Lower leg skin (tissue), 3 donors: ENCODE measurements around the gene PCF11.

ENCODE experiments used
- CTCF ChIP-seq, 3 donors: fragments of 450-650 bp; IDR thresholded peaks; one replicate each; pipeline ENCODE4 v1.5.1; 2016; ENCODE audit warnings: antibody characterized with exemption in 3 of 3, mild to moderate bottlenecking in 3 of 3, moderate library complexity in 2 of 3
- POLR2A ChIP-seq, 2 donors: fragments of 450-650 bp; IDR thresholded peaks; one replicate each; pipeline ENCODE4 v1.6.1; 2016 to 2017; ENCODE audit warnings: antibody characterized with exemption in 2 of 2, mild to moderate bottlenecking in 1 of 2, moderate library complexity in 1 of 2

GRCh38 chr11:83195649-83196048 is 38.7 kb downstream of the PCF11 start:
- TF ChIP-seq POLR2A (IDR thresholded peaks at IDR 0.05) (no peak), CTCF (IDR thresholded peaks at IDR 0.05) (no peak)
